Measurements from ENCODE around the gene NEK9.

NEK9 gene

GRCh38 chr14:75032939-75033338, 93.9 kb downstream of the NEK9 start:
- DNase-seq (ENCODE audit: low spot score): no peak

GRCh38 chr14:75030147-75030546, 96.7 kb downstream of the NEK9 start:
- DNase-seq (ENCODE audit: low spot score): no peak
